Mucosa of gallbladder (tissue), 1 donor: ENCODE data around the gene RALGAPA2. TPM values are rescaled to one million over a fixed set of nuclear protein-coding genes. Genes with fewer than 3 reads are reported as not detected.
"Not testable (repeated sequence)": the region's sequence is repeated elsewhere in the genome, so short reads cannot be mapped to it uniquely, and the experiment has no call there.

ENCODE experiments used
- DNase-seq: peaks from one replicate; pipeline ENCODE4 v3.0.0-alpha.2; 2020; ENCODE audit warnings: low spot score
- total RNA-seq: library from RNA; stranded (reverse); gene quantifications from one replicate; pipeline ENCODE4 v1.2.1, GENCODE V29; 2021
- donor health status: DM: no; HTN: no; CAD: no.

RALGAPA2 gene
- total RNA-seq, 1 donor from 2014 or later, result 76.9 TPM

DNA sequence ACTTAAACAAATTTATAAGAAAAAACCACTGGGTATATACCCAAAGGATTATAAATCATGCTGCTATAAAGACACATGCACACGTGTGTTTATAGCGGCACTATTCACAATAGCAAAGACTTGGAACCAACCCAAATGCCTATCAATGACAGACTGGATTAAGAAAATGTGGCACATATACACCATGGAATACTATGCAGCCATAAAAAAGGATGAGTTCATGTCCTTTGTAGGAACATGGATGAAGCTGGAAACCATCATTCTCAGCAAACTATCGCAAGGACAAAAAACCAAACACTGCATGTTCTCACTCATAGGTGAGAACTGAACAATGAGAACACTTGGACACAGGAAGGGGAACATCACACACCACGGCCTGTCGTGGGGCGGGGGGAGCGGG, 169.1 kb downstream of the RALGAPA2 start:
- not testable (repeated sequence) for DNase-seq

DNA sequence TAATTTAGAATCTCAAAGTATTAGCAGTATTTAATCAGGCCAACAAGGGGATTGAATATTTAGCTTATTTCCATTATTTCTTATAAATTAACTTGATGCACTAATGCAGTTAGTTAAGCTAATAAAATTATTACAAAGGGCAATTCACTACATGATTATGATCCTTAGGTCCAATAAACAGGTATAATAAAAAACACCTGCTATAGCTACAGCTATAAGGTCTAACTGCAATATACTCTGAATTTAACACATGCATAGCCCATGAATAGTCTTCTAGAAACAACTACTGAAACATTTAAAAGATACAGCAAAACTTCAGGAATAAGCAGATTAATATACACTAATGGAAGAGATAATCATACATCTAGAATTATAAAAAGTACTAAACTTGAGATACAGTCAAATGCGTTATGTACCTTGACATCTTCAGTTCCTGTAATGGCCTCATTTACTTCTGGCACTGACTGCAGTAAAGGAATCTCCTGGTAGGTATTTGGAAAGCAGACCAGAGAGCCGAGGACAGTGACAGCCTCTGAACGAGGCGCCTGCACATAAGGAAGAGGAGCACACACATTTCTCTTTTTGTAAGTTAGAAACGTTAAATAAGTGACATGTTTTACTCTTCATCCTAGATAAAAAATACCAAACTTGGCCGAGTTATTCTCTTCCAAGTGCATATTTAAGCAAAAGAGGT, 176.1 kb downstream of the RALGAPA2 start:
- DNase-seq, result no peak

DNA sequence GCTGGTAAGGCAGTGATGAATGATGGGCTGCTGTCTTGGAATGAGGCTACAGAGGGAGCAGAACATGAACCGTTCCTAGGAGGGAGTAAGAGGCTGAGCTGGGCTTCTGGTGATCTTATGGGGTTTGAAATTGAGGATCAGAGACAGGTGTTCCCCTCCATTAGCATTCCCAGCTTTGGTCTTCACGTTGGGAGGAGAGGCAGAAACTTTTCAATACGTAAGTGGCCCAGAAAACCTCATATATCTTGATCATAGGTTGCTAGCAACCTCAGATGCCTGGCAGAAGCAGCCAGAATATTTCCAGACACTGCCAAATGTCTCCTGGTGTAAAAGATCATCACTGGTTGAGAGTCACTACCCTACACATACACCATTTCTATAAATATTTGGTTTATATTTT, 177.4 kb downstream of the RALGAPA2 start:
- DNase-seq, result no peak

DNA sequence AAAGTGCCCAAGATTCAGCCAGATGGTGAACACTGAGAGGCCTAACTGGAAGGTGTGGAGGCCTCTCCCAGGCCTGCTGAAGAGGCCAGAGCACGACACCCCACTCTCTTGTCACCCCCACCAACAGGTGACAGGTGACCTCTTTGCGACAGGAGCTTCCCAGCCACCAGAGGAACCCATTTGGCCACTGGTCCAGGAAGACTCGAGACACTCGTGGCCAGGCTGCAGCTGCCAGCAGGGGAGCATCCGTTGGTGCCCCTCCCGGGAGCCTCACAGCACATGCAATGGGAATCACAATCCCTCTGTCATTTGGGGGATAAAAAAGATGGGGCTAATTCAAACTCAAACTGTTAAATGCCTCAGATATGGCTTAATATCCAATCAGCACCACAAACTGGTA, 181.2 kb downstream of the RALGAPA2 start:
- DNase-seq, result no peak

DNA sequence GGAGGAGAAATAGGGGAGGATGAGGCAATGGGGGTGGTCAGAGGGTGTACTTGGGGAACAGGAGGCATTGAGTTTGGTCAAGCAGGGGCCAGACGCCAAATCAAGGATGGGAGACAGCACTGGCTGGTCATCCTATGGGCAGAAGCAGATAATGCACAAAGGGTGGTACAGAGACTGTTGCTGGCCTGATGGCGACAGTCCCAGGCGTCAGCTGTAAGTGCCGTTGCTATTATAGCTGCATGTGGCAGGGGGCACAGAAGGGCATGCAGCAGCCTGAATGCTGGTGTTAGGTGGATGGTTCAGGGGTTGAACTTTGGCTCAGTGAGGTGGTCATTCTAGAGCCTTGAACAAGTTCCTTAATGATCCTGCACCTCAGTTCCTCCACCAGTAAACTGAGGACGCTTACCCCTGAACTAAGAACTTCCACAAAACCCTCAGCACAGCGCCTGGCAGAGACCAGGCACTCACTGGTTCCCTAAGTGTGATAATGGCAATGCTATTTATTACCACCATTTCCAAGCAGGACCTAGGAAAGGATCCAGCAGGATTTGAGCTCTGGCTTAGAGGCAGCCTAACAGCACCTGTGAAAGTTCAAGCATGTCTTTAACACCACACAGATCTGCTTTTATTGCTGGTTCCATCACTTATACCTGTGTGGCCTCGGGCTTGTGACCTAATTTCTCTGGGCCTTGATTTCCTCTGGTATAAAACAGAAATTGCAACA, 181.9 kb downstream of the RALGAPA2 start:
- no peak for DNase-seq

DNA sequence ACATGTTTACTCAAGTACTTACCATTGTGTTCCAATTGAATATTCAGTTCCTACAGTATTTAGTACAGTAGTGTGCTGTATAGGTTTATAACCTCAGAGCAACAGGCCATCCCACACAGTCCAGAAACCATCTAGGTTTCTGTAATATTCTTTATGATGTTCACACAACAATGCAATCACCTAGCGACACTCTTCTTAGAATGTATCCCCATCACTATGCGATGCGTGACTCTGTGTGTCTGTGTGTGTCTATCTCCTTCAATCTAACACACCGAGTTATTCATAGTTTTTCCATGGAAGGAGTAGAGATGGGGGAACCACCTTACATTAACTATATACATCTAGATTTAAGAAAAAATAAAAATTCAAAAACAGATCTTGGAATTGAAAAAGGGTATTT, 182.8 kb downstream of the RALGAPA2 start:
- no peak for DNase-seq

DNA sequence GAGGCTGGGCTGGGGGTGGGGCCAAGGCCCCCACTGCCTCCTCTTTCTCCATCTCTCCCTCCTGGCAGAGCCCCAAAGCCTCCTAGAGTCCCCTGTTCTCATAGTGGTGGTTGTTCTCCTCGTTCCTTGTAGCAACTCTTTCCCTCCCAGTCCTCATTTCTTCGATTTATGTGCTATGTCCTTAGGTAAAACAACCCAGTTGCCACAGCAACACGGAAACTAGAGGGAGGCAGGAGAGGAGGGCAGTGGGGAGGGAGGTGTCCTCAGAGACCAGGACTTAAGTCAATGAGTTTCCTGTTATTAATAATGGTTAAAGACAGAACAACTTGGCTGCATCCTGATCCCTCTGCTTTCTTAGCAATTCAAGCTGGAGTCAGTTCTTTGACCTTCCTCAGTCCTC, 183.6 kb downstream of the RALGAPA2 start:
- DNase-seq, result no peak

DNA sequence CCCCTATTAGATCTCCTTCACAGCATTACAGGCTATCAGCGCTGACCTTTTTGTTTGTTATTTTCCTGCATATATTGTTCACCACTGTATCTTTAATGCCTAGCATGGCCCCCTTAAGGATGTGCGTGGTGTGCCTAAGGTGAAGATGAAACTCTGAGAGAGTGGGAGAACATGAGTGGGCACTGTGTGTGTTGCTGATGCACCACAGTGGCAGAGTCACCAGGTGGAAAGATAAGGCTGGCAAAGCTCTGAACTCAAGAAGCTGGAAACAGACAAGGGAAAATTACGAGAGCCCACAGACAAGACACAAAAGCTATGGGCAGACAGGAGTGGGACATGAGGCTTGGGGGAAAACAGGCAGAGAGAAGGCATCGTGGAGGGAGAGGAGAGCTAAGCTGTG, 184.8 kb downstream of the RALGAPA2 start:
- DNase-seq, result no peak

DNA sequence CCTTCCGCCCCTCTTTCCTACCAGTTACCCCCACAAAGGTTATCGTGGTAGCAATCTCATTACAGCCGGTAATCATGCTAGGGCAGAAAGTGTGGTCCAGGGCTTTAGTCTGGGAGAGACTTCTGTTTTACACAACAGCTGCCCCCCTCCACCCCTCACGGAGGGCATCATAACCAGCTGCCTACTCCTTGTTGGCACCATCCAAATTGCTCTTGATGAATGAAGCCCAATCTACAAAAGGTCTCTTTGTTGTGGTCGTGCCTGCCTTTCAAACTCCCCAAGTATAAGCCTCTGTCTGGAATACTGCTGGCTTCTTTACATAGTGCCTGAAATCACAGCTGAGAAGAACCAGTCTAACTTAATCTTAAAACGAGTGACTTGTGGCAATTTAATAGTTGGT, 186.7 kb downstream of the RALGAPA2 start:
- no peak for DNase-seq

DNA sequence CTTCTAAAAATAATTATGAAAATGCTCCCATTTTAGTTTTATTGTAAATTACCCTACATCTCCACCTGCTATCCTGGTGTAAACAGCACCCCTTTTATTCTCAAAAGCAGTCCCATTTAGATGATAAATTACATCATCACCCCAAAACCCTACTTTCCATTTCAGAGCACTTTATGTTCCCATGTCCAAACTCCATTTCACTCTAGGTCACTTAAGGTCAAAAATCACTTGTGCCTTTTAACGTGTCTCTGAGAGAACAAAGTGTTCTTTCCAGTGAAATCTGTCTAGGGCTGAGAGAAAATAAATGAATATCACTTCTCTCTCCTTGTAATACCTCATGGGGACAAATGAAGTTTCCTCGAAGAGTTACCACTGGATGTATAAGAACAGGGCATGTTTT, 187.2 kb downstream of the RALGAPA2 start:
- no peak for DNase-seq

DNA sequence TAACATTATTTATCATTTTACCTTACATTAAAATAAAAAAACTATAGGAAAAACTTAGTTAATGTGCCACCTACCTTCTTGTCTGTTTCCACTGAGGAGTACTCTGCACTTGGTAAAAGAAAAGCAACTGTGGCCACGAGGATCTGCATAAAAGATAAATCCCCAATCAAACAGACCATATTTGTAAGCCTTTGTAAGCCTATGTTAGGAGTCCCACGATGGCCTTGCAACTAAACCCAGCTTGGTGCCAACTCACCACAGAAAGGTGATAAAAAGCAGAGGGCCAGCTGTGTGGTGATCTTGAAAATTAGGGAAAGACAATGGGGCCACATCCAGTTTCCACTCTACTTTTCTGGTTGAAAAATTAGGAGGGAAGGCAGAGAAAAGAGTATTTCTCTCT, 187.7 kb downstream of the RALGAPA2 start:
- DNase-seq, result no peak

DNA sequence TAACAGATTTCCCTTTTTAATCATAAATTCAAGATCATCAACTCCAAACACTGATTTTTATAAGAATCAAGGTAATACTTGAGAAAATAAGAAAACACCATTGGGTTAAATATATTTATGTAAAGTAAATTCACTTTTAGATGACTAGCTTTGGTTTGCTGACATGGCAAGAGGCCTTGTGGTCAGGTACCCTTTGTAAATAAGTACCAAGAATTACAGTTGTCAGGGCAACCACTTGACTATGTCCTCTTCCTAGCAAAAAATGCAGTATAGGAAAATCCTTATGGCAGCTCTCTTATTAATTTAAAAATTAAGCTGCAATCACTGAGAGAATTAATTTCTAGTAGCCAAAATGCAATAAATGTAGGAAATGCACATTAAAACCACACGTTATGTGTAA, 190.7 kb downstream of the RALGAPA2 start:
- no peak for DNase-seq

DNA sequence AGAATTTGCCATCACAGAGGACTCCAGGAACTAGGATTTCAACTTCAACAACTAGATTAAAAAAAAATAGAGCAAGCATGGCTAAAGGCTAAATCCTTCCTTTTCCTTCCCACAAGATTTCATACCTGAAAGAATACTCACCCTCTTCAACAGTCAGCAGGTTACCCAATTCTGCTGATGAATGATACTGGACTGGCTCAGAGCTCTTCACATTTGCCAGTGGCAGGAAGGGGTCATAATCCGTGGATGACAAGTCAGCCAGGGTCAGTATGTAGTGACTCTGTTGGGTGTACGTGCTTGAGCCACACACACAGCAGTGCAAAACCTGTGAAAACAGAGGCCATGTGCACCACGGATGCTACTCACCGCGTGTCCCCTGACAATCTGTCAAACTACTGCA, 191.7 kb downstream of the RALGAPA2 start:
- DNase-seq, result no peak

DNA sequence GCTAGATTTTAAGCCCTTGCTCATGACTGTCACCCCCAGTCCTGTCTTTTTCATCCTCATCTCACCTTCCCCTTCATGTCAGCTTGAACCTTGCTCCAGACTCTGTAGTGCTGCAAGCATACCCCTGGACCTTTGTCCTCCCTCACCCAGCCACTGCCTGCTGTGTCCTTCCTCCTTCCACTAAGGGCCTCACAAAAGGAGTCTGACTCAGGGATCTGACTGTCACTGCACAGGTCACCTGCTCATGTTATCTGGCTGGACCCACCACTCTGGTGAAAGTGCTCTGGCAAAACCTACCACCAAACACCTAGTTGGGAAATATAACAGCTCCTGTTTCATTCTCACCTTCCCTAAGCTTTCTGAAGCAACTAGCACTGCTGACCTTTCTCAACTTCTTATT, 193.2 kb downstream of the RALGAPA2 start:
- DNase-seq, result no peak

DNA sequence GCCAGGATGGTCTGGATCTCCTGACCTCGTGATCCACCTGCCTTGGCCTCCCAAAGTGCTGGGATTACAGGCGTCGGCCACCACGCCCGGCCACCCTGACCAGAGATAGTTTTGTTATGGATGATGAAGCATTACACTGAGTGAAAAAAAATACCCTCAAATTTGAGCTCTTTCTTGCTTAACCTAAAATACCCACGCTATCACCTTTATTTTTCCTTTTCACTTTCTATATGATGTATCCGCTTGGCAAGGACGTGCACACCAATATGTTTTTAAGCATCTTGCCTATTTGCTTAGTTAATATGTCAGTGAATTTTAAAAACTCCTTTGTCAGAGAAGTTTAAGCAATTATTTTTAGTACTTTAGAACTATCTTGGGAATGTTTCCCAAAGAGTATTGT, 194.2 kb downstream of the RALGAPA2 start:
- DNase-seq, result no peak

DNA sequence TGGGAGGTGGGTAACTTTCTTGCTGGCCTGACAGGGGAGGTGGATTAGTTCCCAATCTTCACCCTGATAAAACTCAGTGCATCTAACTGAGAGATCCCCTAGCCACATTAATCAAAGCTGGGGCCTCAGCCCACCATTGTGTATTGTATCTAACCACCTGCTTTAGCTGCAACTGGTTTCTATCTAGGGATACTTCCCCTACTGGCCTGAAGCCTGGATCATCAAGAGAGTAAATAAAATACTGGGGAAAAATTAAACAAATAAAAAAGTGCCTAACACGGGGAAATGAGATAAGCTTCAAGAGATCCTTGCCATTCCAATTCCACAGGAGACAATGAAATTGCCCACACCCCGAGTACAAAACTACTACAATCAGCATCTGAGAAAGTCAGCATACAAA, 195.1 kb downstream of the RALGAPA2 start:
- DNase-seq, result no peak

DNA sequence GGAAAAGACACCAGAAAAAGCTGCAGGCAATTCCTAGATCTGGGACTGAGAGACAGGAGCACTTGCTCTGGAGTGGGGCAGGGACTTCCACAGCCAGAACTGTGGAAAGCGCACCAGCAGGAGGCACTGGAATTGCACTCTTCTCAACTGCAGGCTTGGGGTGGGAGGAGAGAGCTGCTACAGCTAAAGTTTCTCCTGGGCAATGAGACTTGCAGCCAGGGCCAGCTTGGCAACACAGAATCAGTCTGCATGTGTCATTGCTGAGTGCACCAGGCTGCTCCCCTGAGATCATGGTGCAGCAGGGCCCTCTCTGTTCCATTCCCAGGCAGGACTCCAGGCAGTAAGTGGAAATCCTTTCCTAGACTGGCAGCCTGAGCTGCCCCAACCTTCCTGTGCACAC, 198.7 kb downstream of the RALGAPA2 start:
- no peak for DNase-seq

DNA sequence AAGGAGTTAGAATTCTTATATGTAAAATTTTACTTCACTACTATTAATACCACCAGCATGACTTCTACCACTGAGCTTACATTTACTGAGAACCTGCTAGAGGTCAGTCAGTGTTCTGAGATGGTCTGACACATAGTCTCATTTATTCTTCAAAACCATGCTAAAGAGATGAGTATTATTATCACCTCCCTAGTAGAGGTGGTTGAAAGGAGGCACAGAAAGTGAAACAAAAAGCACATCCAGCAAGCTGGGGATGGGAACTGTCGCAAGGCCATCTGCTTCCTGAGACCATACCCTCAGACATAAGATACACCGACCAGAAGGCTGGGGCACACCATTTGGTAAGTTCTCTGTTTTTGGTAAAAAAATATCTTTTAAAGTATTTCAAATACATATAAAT, 206.9 kb downstream of the RALGAPA2 start:
- DNase-seq, result no peak

DNA sequence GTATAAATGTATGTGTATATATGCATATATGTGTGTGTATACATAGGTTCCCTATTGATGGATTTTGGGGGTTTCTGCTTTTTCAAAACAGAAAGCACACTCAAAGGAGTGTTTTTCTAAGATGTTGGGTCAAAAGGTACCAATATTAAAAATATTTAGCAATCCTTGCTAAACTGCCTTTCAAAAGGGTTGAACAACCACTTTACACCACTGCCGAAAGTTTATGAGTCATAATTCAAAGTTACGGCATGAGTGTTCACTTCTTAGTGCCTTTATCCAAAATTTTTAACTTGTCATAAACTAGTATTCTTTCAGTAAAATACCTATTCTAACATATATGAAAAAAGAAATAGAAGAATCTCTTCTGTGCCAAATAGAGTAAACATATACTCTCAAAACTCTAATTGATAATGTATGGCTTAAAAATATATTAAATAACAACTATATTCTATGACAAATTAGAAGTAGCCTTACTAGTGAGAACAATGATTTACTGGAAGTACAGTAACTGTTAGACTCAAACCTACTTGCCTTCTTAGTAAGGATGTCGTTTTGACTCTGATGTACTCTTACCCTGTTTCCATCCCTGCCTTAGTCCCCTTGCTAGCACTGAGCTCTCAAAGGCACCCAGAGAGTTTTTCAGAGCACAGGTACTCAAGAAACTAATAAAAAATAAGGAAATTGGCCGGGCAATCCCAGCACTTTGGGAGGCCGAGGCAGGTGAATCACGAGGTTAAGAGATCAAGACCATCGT, 208.5 kb downstream of the RALGAPA2 start:
- DNase-seq, result no peak

DNA sequence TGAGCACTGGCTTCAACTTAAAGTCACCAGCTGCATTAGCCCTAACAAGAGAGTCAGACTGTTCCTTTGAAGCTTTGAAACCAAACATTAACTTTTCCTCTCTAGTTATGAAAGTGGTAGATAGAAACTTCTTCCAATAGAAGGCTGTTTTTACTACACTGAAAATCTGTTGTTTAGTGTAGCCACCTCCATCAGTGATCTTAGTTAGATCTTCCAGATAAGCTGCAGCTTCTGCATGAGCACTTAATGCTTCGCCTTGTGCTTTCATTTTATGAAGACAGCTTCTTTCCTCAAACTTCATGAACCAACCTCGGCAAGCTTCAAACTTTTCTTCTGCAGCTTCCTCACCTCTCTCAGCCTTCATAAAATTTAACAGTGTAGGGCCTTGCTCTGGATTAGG, 211.3 kb downstream of the RALGAPA2 start:
- DNase-seq, result no peak

DNA sequence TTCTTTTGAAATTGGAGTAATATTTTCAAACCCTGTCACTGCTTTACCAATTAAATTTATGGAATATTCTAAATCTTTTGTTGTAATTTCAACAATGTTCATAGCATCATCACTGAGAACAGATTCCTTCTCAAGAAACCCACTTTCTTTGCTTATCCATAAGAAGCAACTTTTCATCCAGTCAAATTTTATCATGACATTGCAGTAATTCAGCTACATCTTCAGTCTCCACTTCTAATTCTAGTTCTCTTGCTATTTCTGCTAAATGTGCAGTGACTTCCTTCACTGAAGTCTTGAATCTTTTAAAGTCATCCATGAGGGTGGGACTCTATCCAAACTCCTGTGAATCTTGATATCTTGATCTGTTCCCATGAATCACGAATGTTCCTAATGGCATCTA, 212.1 kb downstream of the RALGAPA2 start:
- DNase-seq, result no peak

DNA sequence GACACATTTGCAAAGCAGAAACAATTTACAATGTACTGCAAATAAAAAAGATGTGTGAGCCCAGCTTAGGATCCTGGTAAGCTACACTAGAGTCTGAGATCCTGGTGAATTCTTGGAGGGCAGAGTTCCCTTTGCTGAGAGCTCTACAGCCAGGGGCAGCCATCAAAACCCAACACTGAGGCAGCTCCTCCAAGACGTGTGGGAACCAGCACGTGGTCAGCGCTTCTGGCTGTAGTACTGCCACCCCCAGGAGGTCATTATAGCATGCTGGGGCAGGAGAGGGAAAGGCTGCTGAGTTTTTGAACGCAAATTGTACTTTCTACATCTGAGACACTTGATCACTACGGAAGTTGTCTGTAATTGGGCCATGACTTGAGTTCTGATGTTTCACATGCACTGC, 213.0 kb downstream of the RALGAPA2 start:
- DNase-seq, result no peak
